GM21619 (cell line): ENCODE measurements around the gene PRKAG1.

Source experiments
- ATAC-seq: cut with Tn5 transposase; IDR thresholded peaks from one replicate; pipeline ENCODE4 v1.9.1; 2021; ENCODE audit not compliant: unreplicated experiment

Gene PRKAG1

DNA sequence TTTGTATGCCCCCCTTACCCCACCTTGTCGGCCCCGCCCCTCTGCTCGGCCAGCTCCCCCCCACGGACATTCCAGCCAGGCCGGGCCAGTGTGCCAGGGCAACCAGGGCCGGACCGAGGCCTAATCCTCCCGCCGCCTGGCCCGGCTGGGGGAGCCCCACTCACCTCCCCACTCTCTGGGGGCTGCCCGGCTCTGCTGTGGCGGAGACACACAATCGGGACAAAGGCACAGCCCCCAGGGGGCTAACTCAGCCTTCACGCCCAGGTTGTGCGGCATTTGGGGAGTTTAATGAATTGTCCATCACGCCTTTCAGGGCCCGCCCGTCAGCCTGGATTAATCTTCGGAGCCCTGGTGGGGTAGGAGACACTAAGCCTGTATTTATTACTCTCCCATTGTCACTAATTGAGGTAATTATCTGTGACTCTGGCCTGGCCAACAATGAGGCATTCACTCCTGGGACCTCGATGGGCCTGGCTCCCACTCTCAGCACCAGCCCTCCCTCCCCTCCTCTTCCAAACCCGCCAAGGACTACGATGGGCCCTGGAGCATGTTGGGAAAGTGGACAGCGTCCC is 31.8 kb downstream of the PRKAG1 start:
- no peak for ATAC-seq

DNA sequence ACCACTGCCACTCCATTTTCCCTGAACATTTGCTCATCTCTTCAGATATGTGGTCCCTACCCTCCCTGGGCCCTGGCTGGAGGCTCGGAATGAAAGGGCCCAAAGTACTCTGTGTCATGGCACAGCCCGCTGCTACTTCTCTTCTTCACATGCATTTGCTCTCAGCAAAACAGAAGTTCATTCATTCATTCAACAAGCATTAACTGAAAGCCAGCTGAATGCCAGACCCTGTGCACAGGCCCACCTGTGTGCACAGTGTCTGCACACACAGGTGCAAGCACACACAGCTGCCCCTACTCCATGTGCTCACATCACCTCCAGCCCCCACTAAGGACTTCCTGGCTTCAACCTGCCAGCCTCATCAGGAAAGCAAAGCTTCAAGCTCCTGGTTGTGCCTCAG is 32.7 kb downstream of the PRKAG1 start:
- ATAC-seq, result no peak

DNA sequence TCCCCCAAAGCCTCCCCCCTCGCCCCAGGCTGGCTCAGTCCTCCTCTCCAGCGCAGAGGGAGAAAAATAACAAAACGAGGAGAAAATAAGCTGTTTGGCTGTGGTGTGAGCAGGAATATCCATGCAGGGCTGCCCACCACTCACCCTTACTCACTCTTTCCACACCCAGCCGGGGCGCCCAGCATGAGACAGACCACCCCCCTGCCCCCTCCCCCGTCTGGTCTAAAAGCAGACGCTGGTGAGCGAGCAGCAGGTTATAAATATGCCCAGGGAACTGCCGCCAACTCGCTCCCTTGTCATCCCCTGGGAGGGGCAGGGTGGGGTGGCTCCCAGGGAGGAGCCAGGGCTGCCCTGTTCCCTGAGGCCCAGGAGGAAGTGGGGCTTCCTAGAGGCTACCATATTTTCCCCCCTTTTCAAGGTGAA is 33.1 kb downstream of the PRKAG1 start:
- no peak for ATAC-seq

DNA sequence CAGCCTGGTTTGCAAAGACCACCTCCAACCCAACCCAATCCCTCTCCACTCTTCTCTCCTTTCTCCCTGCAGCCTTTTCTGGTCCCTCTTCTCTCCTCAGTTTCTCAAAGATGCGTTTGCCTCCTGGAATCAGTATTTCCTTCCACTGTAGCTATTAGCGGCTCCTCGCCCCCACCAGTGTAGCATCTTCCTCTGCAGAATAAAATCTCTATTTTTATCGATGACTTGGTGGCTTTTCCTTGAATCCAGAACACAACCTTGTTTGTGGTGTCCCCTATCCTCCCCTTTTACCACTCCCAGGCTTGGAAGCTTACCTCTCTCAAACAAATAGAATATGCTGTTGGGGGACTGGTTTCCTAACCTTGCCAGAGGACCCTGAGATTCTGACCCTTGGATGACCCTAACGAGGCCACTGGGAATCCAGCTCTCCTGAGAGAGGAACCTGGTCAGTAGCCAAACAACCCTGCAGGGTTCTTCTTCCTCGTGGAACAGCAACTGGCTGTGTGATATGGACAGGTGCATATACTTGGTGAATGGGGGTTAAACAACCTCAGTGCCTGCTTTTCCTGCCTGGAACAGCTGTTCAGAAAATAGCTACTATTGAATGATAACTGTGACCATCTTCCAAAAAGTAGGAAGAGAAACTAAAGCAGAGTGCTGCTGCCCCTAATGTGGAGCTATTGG is 36.0 kb downstream of the PRKAG1 start:
- no peak for ATAC-seq

DNA sequence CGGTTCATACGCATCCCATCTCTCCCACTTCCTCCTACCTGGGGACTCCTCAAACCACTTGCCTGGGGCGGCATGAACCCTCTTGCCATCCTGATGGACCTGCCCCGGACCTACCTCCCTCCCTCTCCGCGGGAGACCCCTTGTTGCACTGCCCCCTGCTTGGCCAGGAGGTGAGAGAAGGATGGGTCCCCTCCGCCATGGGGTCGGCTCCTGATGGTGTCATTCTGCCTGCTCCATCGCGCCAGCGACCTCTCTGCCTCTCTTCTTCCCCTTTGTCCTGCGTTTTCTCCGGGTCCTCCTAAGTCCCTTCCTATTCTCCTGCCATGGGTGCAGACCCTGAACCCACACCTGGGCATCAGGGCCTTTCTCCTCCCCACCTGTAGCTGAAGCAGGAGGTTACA is 36.8 kb downstream of the PRKAG1 start:
- no peak for ATAC-seq

DNA sequence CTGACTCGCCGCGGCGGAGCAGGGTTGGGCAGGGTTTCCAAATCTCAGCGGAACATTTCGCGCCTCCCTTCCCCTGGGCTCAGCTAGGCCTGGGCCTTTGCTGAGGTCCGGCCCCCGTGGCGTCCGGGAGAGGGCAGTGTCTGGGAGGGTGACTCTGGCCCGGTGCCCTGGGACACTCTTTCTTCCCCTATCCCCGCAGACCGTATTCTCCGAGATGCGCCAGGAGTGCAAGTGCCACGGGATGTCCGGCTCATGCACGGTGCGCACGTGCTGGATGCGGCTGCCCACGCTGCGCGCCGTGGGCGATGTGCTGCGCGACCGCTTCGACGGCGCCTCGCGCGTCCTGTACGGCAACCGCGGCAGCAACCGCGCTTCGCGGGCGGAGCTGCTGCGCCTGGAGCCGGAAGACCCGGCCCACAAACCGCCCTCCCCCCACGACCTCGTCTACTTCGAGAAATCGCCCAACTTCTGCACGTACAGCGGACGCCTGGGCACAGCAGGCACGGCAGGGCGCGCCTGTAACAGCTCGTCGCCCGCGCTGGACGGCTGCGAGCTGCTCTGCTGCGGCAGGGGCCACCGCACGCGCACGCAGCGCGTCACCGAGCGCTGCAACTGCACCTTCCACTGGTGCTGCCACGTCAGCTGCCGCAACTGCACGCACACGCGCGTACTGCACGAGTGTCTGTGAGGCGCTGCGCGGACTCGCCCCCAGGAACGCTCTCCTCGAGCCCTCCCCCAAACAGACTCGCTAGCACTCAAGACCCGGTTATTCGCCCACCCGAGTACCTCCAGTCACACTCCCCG is 37.4 kb downstream of the PRKAG1 start:
- no peak for ATAC-seq

DNA sequence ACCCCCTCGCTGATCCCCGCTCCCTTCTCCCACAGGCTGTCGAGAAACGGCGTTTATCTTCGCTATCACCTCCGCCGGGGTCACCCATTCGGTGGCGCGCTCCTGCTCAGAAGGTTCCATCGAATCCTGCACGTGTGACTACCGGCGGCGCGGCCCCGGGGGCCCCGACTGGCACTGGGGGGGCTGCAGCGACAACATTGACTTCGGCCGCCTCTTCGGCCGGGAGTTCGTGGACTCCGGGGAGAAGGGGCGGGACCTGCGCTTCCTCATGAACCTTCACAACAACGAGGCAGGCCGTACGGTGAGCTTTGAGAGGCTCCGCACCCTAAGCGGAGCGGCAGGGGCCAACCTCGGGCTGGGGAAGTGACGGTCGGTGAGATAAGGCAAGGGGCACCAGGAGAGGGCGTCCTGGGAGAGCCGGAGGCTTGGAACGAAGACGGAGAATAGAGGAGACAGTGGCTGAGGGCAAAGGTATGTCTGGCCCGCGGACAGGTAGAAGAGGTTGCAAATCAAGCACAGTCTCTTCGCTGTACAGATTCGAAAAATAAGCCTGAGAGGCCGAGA is 38.1 kb downstream of the PRKAG1 start:
- ATAC-seq, result no peak

DNA sequence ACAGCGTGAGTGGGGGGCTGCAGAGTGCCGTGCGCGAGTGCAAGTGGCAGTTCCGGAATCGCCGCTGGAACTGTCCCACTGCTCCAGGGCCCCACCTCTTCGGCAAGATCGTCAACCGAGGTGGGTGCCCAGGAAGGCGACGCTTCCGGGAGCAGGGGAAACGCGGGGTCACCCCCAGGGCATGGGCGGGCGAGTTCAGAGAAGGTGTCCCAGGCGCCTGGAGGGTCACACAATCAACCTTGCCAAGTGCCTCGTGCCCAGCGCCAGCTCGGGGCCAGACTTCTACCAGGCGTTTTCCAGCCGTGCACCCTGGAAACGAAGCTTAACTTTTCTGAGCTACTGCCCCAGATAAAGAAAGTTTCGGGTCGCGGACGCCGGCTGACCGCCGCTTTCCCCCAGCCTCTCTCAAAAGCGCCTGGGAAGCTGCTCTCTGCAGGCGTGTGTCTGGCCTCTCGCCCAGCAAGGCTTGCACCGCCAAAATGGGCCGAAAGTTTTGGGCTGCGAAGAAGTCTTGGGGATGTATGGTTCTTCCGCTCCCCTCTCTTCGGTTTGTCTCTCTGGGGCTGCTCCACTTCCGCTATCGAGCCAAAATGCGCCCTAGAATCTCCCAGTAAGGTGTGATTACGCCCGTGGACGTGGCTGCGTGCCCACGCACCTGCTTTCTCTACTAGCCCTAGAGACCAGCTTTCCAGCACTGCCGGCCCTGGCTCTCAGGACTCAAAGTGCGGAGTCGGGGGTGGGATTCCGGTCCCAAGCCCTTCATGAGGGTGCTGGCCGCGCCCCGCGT is 38.8 kb downstream of the PRKAG1 start:
- no peak for ATAC-seq

DNA sequence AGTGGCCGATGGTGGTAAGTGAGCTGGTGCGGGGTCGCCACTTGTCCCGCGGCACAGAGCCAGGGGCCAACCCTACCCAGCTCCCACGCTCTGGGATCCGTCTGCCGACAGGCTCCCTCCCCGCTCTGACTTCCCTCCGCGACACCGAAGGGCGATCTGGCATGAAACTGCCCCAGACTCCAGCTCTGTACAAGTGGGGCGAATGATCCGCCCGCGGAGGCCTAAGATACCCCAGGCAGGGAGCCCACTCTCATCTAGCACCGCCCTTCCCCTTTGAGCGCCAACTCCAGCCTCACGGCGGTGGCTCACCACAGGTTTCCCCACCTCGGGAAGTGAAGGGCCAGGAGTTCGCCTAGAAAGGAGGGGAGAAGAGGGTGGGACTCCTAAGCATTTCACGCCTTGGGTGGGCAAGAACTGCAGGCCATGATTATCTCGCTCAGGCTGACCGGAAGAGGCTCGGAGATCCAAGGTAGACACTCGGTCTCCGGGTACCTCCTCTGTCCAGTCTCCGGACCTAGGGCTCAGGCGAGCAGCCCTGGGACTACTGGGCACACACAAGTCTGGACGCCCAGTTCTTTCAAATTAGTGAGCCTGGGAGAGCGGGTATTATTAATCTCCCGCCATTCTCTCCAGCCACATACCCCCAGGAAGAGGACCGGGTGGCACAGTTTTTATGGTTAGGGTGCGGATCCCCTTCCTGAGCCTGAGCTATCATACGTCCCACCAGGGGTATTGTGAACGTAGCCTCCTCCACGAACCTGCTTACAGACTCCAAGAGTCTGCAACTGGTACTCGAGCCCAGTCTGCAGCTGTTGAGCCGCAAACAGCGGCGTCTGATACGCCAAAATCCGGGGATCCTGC is 39.6 kb downstream of the PRKAG1 start:
- ATAC-seq, result no peak

DNA sequence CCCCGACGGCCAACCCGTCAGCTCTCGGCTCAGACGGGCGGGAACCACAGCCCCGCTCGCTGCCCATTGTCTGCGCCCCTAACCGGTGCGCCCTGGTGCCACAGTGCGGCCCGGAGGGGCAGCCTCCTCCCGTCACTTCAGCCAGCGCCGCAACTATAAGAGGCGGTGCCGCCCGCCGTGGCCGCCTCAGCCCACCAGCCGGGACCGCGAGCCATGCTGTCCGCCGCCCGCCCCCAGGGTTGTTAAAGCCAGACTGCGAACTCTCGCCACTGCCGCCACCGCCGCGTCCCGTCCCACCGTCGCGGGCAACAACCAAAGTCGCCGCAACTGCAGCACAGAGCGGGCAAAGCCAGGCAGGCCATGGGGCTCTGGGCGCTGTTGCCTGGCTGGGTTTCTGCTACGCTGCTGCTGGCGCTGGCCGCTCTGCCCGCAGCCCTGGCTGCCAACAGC is 40.3 kb downstream of the PRKAG1 start, which contains the start of gene WNT1:
TSS of gene WNT1 (plus strand) at position 32 of the 450 bp plus-strand sequence. CDS start at position 361, 329 bp downstream.
- no peak for ATAC-seq

DNA sequence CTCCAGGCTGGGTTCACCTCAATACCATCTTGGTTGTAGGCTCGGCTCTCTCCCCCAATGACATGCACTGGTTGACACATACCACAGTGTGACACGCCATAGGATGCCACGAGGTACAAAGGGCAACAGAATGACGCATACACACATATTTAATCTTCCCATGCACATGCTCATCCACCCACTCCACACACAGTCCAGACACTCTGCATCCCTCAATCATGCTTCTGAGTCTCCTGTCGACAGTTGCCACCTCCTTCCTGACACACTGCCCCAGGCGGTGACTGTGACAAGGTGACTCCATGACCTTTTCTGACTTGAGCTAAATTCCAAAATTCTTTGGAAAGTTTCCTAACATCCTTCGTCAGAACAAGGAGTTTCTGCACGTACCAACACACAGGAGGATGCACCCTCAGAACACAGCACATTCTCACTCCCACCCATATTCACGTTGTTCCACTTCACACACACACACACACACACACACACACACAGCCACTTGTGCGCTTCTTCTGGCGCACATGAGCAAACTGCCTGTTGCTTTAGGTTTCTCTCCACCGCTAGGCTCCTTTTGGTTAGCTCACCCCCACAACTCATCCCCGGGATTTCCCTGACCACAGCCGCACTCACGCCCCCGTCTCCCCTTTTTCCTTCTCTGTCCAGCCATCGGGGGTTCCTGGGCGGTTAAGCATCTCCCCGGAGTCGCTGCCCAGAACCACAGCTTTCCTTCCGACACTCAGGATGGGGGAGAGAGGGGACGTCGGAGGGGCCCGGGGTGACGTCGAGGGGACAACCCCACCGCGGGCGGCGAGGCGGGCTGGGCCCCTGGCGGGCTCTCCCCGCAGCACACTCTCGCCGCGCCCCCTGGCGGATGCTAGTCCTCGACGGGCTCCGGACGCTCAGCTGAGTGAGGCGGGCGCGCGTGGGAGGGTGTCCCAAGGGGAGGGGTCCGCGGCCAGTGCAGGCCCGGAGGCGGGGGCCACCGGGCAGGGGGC is 41.0 kb downstream of the PRKAG1 start:
- peak; percentile 44 for ATAC-seq

DNA sequence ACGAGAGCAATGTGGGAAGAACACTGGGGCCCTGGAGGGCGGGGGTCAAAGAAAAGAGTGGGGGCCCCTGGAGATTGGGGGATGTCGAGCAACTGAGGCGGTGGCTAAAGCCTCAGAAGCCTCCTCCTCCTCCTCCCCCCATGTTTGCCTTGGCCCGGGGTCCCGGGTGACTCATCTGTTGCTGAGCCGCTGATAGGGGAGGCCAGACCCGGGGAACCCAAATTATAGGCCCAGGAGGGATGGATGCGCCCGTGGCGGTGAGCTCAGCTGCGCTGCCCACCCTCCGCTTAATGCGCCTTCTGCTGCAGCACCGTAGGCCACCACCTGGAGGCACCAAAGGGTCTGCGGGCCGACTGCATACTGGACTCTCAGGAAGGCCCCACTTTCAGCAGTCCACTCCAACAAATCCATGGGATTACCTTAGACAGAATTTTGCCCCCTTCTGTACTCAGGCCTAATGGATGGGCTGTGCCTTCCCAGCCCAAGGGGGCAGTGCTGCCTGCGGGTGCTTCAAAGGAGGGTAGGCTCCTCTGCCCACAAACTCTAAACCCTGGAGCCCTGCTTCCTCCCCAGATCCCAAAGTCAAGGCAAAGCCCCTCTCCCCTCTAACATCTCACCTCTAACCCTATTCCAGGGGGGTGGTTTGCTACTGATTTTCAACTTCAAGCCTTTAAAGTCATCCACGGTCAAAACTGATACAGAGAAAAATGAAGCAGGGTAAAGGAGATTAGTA is 44.5 kb downstream of the PRKAG1 start:
- ATAC-seq, result no peak

DNA sequence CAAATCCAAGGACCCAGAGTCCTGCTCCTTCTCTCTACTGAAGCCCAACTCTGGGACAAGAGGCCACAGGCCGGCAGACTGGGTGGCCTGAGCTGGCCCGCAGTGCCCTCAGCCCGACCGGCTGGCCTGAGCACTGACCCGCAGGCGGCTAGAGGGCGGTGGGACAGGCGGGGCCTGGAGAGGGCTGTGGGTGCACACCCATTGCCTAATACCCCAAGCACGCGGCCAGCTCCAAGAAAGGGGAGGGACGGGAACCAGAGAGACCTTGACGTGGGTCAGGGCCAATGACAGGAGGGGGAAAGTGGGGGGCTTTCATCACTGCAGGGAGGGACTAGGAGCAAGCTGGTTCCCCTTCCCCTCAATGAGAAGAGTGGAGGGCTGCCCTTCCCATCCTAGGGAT is 45.0 kb downstream of the PRKAG1 start:
- ATAC-seq, result no peak

DNA sequence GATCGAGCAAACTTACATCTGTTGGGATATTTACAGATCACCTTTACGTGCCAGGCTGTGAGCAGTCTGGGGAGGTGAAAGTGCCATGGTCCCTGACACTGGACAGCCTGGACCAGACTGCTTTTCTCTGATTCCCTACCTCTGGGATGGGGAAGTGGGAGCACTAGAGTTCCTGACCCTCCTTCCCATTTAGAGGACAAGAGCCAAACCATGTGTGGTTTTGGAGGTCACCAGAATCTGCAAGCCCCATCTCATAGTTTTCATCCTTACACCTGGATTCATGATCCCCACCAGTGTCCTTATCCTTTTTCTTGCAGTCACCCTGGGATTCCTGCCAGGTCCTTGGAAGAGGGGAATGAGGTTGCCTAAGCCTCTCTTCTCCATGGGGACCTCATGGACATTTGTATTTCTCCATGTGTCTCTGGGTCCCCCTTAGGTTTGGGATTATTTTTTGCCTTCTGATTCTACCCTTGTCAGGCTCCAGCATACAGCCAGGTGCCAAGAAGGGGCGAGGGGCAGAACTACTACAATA is 45.6 kb downstream of the PRKAG1 start:
- ATAC-seq, result no peak

DNA sequence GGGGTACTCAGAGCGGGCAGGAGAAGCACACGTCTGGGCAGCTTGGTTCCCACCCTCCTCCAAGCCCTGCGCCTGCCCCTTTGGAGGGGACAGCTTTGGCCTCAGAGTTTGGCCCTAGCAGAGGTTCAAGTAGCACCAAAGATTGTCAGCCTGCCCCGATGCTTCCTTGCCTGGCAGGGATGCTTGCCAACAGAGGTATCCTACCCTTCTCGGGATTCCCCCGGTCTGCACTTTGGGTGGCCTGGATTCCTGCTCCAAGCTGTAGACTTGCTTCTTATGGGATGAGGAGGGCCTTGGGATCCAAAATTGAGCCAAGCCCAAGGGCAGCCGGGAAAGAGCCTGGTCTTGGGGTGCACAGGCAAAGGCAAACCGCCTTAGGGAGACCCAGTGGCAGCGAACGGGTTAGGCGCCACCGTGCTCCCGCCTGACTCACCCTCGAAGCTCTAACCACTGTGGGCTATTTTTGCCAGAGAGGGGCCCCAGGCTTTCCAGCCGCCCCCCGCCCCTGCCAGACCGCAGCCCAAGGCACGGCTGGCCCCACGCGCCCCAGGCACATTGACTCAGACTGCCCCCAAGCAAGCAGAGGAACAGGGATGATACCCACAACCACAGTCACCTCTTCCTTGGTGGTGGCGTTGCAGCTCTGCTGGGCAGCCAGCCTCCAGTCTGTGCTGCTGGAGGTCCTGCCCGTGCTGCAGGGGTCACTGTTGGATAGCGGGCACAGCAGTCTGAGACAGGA is 46.2 kb downstream of the PRKAG1 start:
- ATAC-seq, result no peak

DNA sequence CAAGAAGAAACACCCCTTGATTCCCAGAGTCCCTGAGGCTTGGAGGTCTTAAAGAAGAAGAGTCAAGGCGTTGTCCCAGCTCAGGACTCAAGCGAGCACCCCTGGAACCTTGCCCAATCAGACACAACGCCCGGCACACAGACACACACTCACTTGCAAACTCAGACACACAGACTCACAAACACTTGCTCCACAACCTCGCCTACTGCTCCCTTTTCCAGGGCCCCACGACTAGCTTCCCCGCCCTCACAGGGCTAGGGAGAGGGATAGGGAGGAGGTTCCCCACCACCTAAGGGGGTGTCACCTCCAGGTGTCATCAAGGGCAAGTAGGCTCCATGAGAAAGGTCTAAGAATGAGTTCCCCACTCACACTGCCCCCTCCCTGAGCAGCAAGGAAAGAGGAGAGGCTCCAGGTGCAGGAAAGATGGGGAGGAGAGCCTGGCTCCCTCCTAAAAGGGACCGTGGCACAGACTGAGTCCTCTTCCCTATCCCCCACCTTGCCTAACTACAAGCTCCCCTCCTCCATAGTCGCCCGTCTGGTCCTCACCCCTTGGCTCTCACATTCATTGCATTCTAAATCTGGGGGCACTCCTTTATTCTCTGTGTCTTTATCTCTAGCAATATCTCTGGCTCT is 47.8 kb downstream of the PRKAG1 start:
- ATAC-seq, result no peak
